HG03095 (cell line): ENCODE measurements around the gene BHLHA15.

ENCODE experiments used
- ATAC-seq: cut with Tn5 transposase; IDR thresholded peaks from one replicate; pipeline ENCODE4 v1.9.1; 2021; ENCODE audit warnings: moderate library complexity; ENCODE audit not compliant: unreplicated experiment

The BHLHA15 gene

GRCh38 chr7:98240961-98241673 lies 29.9 kb downstream of the BHLHA15 start:
- ATAC-seq, result peak; percentile 60

- no peak for ATAC-seq
Measured at GRCh38 chr7:98241674-98242241, 30.5 kb downstream of the BHLHA15 start.

- no peak for ATAC-seq
Measured at GRCh38 chr7:98242342-98242741, 31.1 kb downstream of the BHLHA15 start.

- no peak for ATAC-seq
Measured at GRCh38 chr7:98242934-98243333, 31.7 kb downstream of the BHLHA15 start.

GRCh38 chr7:98244871-98245270 lies 33.6 kb downstream of the BHLHA15 start:
- no peak for ATAC-seq

GRCh38 chr7:98248156-98248555 lies 36.9 kb downstream of the BHLHA15 start:
- ATAC-seq, result no peak

- ATAC-seq, result no peak
Measured at GRCh38 chr7:98249106-98249505, 37.9 kb downstream of the BHLHA15 start.

GRCh38 chr7:98250789-98251188 lies 39.5 kb downstream of the BHLHA15 start:
- ATAC-seq, result no peak

- peak; percentile 32 for ATAC-seq
Measured at GRCh38 chr7:98251231-98251600, 40.0 kb downstream of the BHLHA15 start.

- ATAC-seq, result peak; percentile 95
Measured at GRCh38 chr7:98251601-98252424, 40.6 kb downstream of the BHLHA15 start, which contains the start of gene TECPR1. TSS of gene TECPR1 (minus strand) at chr7:98252232. CDS start at chr7:98246146, 6,086 bp downstream.

GRCh38 chr7:98252425-98253054 lies 41.3 kb downstream of the BHLHA15 start:
- peak; percentile 26 for ATAC-seq

- ATAC-seq, result no peak
Measured at GRCh38 chr7:98254516-98254915, 43.3 kb downstream of the BHLHA15 start.

GRCh38 chr7:98254951-98255610 lies 43.8 kb downstream of the BHLHA15 start:
- no peak for ATAC-seq

- ATAC-seq, result no peak
Measured at GRCh38 chr7:98256431-98256830, 45.2 kb downstream of the BHLHA15 start.

GRCh38 chr7:98257701-98258100 lies 46.5 kb downstream of the BHLHA15 start:
- no peak for ATAC-seq
